GM21423 (cell line): ENCODE results near the gene CHRM3.
"Not testable (repeated sequence)": the region's sequence is repeated elsewhere in the genome, so short reads cannot be mapped to it uniquely, and the experiment has no call there.

ENCODE experiments used
- ATAC-seq: cut with Tn5 transposase; IDR thresholded peaks from one replicate; pipeline ENCODE4 v1.9.1; 2021; ENCODE audit warnings: mild to moderate bottlenecking, moderate library complexity; ENCODE audit not compliant: unreplicated experiment

Gene CHRM3

GRCh38 chr1:239386453-239387303, at the start of gene CHRM3:
Gene CHRM3 (plus strand): TSS chr1:239386568. CDS start chr1:239907452, 520,884 bp downstream.
- no peak for ATAC-seq

- ATAC-seq: no peak
Measured at GRCh38 chr1:239337799-239338430, 48.5 kb upstream of the CHRM3 start.

GRCh38 chr1:239347776-239348175, 38.6 kb upstream of the CHRM3 start:
- ATAC-seq: no peak

GRCh38 chr1:239348635-239349353, 37.6 kb upstream of the CHRM3 start:
- ATAC-seq: no peak

- no peak for ATAC-seq
Measured at GRCh38 chr1:239349699-239350098, 36.7 kb upstream of the CHRM3 start.

- ATAC-seq: no peak
Measured at GRCh38 chr1:239353536-239353935, 32.8 kb upstream of the CHRM3 start.

- no peak for ATAC-seq
Measured at GRCh38 chr1:239354231-239354630, 32.1 kb upstream of the CHRM3 start.

GRCh38 chr1:239357867-239358266, 28.5 kb upstream of the CHRM3 start:
- no peak for ATAC-seq

GRCh38 chr1:239361403-239361802, 25.0 kb upstream of the CHRM3 start:
- ATAC-seq: no peak

GRCh38 chr1:239363930-239364329, 22.4 kb upstream of the CHRM3 start:
- no peak for ATAC-seq

GRCh38 chr1:239367196-239367810, 19.1 kb upstream of the CHRM3 start:
- ATAC-seq: no peak

- no peak for ATAC-seq
Measured at GRCh38 chr1:239368436-239369109, 17.8 kb upstream of the CHRM3 start.

- not testable (repeated sequence) for ATAC-seq
Measured at GRCh38 chr1:239370869-239371268, 15.5 kb upstream of the CHRM3 start.

GRCh38 chr1:239382666-239383065, 3.7 kb upstream of the CHRM3 start:
- no peak for ATAC-seq

GRCh38 chr1:239383714-239384113, 2.7 kb upstream of the CHRM3 start:
- ATAC-seq: no peak

- no peak for ATAC-seq
Measured at GRCh38 chr1:239387304-239388158, 1.2 kb downstream of the CHRM3 start.

- ATAC-seq: no peak
Measured at GRCh38 chr1:239388159-239388485, 1.8 kb downstream of the CHRM3 start.

- ATAC-seq: no peak
Measured at GRCh38 chr1:239388578-239388977, 2.2 kb downstream of the CHRM3 start.

GRCh38 chr1:239389703-239390102, 3.3 kb downstream of the CHRM3 start:
- ATAC-seq: no peak

GRCh38 chr1:239392271-239392670, 5.9 kb downstream of the CHRM3 start:
- no peak for ATAC-seq
